Central memory CD8-positive, alpha-beta T cell (primary cell): ENCODE data around the gene PTPRM.

Experiments
- ATAC-seq: fragments of 150-1000 bp; cut with Tn5 transposase; replicated peaks from 2 replicates; pipeline ENCODE4 v1.10.0; 2022; ENCODE audit warnings: mild to moderate bottlenecking, moderate FRiP score, moderate number of reproducible peaks; ENCODE audit not compliant: poor library complexity, severe bottlenecking; ENCODE audit errors: extremely low read depth
- DNase-seq, 2 donors: peaks; one replicate each; pipeline ENCODE4 v3.0.0; 2021; ENCODE audit warnings: low spot score in 2 of 2
- H3K27ac Mint-ChIP-seq: one replicate; pipeline ENCODE4 v1.8.0; 2022; ENCODE audit warnings: low read depth, mild to moderate bottlenecking, moderate library complexity, mixed read lengths
- H3K27me3 Mint-ChIP-seq: one replicate; pipeline ENCODE4 v1.8.0; 2022; ENCODE audit warnings: mixed read lengths
- H3K36me3 Mint-ChIP-seq: one replicate; pipeline ENCODE4 v1.8.0; 2022; ENCODE audit warnings: mild to moderate bottlenecking, moderate library complexity, mixed read lengths; ENCODE audit not compliant: insufficient read depth
- H3K4me1 Mint-ChIP-seq: one replicate; pipeline ENCODE4 v1.8.0; 2022; ENCODE audit warnings: mixed read lengths
- H3K4me3 Mint-ChIP-seq: one replicate; pipeline ENCODE4 v1.8.0; 2022; ENCODE audit warnings: mild to moderate bottlenecking, moderate library complexity, mixed read lengths
- H3K9me3 Mint-ChIP-seq: one replicate; pipeline ENCODE4 v1.8.0; 2022; ENCODE audit warnings: mixed read lengths

The PTPRM gene

DNA sequence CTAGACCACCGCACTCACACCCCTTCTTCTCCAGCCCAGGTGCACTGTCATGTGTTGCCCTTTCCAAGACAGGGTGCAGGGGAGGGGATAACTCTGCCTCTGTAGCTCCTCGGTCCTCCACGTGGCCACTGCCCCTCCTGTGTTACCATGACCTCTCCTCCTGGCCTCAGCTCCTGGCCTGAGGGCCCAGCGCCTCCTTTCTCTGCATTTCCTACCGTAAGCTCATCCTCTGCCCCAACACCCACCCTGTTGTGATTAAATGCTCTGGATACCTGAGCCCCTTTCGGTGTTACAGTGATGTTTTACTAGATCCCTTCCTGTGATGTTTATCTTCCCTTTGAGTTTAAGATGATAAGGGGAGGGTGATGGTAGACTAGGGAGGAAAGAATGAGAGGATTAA, 242.3 kb downstream of the PTPRM start:
- H3K4me3 Mint-ChIP-seq, result no peak overlapping the region
- H3K9me3 Mint-ChIP-seq, result no peaks in the 10 kb centered on the region
- no peak overlapping the region for H3K27ac Mint-ChIP-seq
- peaks cover 2% of the 10 kb centered on the region for H3K36me3 Mint-ChIP-seq
- no peak for DNase-seq
- ATAC-seq, result no peak
- no peaks in the 10 kb centered on the region for H3K27me3 Mint-ChIP-seq
- H3K4me1 Mint-ChIP-seq, result no peaks in the 10 kb centered on the region

DNA sequence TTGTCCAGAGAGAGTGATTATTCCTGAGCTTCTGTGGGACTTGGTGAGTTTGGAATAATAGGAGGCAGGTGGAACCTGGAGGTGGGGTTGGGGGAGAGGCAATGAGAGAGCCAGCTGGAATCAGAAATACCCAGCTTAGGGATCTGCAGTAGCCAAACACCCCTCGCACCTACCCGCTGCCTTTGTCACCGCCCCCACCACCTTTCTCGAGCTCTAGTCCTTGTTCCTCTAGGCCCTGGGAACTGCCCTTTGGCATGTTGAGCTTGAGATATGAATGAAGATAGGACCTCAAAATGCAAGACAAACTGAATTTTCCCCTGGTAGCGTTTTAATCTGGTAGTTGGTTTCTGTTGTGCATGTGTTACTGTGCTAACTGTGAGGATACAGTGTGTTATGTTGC, 242.9 kb downstream of the PTPRM start:
- Mint-ChIP-seq H3K36me3 (peaks cover 2% of the 10 kb centered on the region), H3K4me1 (no peaks in the 10 kb centered on the region), H3K27ac (no peak overlapping the region), H3K4me3 (no peak overlapping the region), H3K9me3 (peaks cover 4% of the 10 kb centered on the region), H3K27me3 (no peaks in the 10 kb centered on the region)
- no peak for DNase-seq
- no peak for ATAC-seq

DNA sequence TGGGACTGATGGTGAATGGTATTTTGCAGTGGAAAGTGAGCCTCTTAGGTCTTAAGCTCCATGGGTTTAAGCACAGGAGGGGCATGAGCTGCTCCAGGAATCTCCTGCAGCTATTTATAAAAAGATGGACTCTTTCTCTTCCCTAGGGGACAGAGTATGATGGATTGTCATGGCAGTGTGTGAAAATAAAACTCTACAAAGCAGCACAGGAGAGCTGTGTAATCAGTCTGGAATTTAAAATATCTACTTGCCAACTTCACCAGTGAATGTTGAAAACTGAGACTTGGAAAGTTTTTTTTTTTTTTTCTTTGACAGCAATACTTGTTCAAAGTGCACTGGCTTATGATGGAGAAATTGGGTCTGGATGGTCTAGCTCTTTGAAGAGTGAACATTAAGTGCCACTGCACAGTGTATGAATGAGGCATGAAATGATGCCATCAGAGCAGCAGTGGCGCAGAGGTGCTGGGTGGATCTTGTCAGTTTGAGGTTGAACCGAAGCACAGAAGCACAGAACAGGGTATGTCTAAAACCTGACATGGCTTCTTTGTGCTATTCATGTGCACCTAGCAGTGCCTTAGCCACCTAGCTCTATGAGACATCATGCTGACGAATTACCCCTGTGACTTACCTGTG, 245.4 kb downstream of the PTPRM start:
- Mint-ChIP-seq H3K4me3 (no peak overlapping the region), H3K27me3 (no peaks in the 10 kb centered on the region), H3K4me1 (no peaks in the 10 kb centered on the region), H3K9me3 (peaks cover 13% of the 10 kb centered on the region), H3K27ac (no peak overlapping the region), H3K36me3 (no peaks in the 10 kb centered on the region)
- DNase-seq (no peak), ATAC-seq (no peak)

DNA sequence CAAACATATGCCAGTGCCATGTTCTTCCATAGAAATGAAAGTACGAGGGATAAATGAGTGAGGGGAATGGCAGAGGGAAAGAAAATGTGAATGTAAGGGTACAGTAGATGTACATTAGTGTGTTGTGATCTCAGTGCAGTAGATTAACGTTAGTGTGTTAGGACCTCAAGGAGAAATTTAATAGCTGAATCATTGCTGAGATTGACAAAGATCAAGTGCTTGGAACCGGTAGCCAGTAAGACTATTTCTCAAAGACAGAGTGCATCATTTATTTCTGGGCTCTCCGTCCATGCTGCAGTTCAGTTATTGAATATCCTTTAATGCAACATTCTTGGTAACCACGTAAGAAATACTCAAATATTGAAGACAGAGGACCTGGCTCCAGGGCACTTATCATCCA, 246.0 kb downstream of the PTPRM start:
- Mint-ChIP-seq H3K27ac (no peak overlapping the region), H3K27me3 (no peaks in the 10 kb centered on the region), H3K4me1 (peaks cover under 1% of the 10 kb centered on the region), H3K9me3 (peaks cover 13% of the 10 kb centered on the region), H3K36me3 (no peaks in the 10 kb centered on the region), H3K4me3 (no peak overlapping the region)
- DNase-seq (no peak), ATAC-seq (no peak)

DNA sequence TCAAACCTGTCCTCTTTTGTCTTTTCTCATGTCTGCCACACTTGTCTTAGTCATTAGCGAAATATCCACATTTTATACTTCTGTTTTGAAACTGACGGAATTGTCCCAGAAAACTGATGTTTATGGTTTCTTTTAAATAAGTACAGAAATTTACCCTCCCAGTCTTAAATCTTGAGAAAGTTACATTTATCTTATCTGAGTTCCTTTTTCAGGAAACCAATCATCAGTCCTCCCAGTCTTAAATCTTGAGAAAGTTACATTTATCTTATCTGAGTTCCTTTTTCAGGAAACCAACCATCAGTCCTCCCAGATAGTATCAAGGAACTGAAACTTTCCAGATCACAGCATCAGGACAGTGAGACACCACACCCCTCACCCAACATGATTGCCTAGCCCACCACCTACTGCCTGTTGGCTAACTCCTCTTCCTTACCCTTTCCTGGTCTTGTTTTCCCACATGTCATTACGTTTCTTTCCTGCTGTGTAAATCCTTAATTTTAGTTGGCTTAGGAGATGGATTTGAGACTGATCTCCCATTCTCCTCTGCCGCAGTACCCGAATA, 247.7 kb downstream of the PTPRM start:
- peaks cover 13% of the 10 kb centered on the region for H3K9me3 Mint-ChIP-seq
- no peaks in the 10 kb centered on the region for H3K27me3 Mint-ChIP-seq
- peaks cover 1% of the 10 kb centered on the region for H3K36me3 Mint-ChIP-seq
- no peak overlapping the region for H3K4me3 Mint-ChIP-seq
- DNase-seq (no peak), ATAC-seq (no peak)
- H3K27ac Mint-ChIP-seq, result no peak overlapping the region
- peaks cover 8% of the 10 kb centered on the region for H3K4me1 Mint-ChIP-seq

DNA sequence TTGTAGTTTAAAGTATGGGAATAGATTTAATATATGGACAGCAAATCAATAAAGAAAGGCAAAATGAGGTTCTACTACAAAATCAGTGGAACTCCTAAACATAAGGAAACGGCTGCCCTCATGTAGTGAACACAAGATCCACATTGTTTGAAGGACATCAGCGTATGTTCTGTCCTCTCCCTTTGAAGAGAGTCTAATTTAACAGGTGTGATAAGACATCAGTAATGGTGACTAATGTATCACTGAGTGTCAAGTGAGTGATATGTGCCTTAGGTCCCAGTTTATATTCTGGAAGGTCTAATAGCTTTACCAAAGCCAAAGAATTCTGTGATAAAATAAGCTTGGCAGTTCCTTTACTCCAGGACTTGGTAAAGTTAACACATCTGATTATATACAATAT, 248.7 kb downstream of the PTPRM start:
- H3K36me3 Mint-ChIP-seq, result peaks cover 1% of the 10 kb centered on the region
- no peaks in the 10 kb centered on the region for H3K27me3 Mint-ChIP-seq
- peaks cover 13% of the 10 kb centered on the region for H3K9me3 Mint-ChIP-seq
- peaks cover 8% of the 10 kb centered on the region for H3K4me1 Mint-ChIP-seq
- H3K4me3 Mint-ChIP-seq, result no peak overlapping the region
- no peak overlapping the region for H3K27ac Mint-ChIP-seq
- DNase-seq (no peak), ATAC-seq (no peak)

DNA sequence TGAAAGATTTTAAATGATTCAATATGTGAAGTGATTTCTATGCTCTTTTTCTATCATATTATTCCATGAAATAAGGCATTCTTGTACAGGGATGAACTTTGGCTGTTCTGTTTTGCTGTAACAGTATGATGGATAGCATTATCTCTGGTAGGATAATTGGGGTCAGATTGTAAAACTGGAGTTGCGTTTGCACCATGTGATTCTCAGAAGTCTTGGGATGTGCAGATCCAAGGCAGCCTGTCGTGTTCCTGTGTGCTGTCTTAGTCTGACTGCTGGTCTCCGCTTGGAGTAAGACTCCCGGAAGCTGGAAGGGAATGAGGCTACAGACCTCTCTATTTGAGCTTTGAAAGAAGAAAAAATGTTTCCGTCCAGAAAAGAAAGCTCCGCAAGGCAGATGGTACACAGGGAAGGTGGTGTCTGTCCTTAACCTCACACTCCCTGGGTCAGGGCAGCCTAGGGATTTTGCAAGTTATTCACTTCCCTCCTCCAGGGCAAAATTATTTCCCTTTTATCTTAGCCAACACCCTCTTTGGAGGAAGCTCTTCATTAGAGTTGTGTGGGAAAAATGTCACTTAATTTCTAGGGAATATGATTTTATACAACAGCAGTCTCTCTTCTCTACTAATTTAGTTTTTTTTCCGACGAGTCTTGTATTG, 250.6 kb downstream of the PTPRM start:
- DNase-seq (no peak), ATAC-seq (no peak)
- Mint-ChIP-seq H3K27me3 (no peaks in the 10 kb centered on the region), H3K9me3 (peaks cover 13% of the 10 kb centered on the region), H3K27ac (no peak overlapping the region), H3K4me3 (no peak overlapping the region), H3K36me3 (peaks cover 1% of the 10 kb centered on the region), H3K4me1 (peaks cover 8% of the 10 kb centered on the region)

DNA sequence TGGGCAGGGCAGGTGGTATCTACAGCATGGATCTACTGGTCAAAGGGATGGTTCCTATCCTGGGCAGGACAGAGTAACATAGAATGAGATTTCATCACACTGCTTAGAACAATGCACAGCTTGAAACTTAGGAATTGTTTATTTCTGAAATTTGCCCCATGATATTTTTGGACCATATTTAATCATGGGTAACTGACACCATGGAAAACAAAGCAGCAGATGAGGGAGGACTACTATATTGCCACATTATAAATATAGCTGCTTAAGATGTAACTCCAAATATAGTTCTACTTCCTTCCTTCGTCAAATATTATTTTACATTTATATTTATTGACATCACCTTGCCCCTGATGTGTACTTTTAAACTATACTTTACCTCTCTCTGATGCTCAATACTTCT, 254.7 kb downstream of the PTPRM start:
- peaks cover 1% of the 10 kb centered on the region for H3K36me3 Mint-ChIP-seq
- no peak overlapping the region for H3K4me3 Mint-ChIP-seq
- no peak for DNase-seq
- H3K9me3 Mint-ChIP-seq, result no peaks in the 10 kb centered on the region
- no peak for ATAC-seq
- peaks cover 8% of the 10 kb centered on the region for H3K4me1 Mint-ChIP-seq
- H3K27me3 Mint-ChIP-seq, result no peaks in the 10 kb centered on the region
- H3K27ac Mint-ChIP-seq, result no peak overlapping the region

DNA sequence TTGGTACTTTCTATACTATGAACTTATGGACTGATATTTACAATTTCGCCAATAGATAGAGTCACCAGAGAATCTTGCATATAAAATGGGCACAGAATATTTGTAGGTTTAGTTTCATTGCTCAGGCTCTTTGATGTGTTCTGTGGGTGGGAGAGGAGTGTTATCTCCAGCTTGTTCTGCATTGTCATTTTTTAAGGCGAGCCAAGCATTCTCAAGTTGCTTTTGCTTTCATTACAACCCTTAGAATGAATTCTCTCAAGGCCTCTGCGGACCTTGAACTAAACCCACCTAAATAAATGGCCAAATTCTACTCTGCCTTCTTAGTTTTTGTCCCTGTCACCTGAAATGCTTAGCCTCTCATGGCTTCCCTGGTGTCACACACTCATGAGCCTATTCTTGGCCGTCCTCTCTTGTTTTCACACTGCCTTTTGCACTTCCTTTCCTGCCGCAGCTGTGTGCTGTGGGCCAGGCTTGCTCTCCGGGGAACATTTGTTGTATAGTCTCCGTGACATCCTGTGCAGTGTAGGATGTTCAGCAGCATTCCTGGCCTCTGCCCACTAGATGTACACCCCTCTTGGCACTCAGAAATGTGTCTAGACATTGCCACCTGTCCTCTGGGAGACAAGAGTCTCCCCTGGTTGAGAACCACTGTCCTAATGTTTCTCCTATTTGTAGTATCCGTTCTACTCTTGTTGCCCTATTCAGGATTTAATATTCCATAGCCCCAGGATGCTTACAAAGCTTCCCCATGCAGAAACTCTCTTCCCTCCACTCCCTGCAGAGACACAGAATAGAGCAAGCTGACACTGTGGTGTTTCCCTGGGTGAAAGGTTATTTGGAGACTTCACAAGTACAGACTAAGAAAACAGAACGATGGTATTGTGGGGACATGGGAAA, 255.6 kb downstream of the PTPRM start:
- peaks cover 1% of the 10 kb centered on the region for H3K36me3 Mint-ChIP-seq
- DNase-seq, result no peak
- ATAC-seq, result peak; percentile 69
- H3K9me3 Mint-ChIP-seq, result no peaks in the 10 kb centered on the region
- H3K27me3 Mint-ChIP-seq, result no peaks in the 10 kb centered on the region
- H3K27ac Mint-ChIP-seq, result no peak overlapping the region
- H3K4me1 Mint-ChIP-seq, result peaks cover 8% of the 10 kb centered on the region
- no peak overlapping the region for H3K4me3 Mint-ChIP-seq

DNA sequence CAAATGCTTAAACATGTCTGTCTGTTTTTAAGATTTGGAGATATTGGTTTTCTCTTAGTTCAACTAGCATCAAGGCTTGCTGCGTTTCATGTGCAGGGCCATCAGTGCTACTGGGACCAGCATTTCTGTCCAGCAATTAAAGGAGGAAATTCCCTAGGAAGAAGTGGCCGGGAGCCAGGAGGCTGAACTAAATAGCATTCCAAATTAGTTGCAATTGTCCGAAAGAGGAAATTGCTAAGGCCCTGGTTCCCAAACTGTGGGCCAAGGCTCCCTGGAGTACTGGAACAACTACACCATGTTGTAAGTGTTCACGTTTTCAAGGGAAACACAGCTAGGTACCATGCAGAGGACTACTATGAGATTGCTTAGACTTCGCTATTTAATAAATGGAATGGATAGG, 257.9 kb downstream of the PTPRM start:
- no peak overlapping the region for H3K27ac Mint-ChIP-seq
- no peaks in the 10 kb centered on the region for H3K27me3 Mint-ChIP-seq
- H3K36me3 Mint-ChIP-seq, result no peaks in the 10 kb centered on the region
- H3K4me3 Mint-ChIP-seq, result no peak overlapping the region
- no peaks in the 10 kb centered on the region for H3K9me3 Mint-ChIP-seq
- DNase-seq (no peak), ATAC-seq (no peak)
- no peaks in the 10 kb centered on the region for H3K4me1 Mint-ChIP-seq

DNA sequence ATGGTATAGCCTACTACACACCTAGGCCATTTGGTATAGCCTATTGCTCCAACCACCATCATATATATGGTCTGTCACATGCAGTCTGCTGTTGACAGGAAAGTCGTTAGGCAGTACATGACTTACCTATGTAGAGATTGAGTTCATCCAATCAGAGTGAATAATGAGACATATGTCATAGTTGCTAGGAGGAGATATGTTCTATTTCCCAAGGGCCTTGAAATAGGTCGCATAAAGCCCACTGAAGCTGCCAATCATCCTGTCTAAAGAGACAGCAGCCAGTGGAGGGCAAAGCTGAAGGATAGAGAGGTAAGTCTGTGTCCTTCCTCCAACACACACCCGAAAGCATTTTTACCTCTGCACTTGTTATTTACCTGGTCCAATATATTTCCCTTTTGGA, 263.4 kb downstream of the PTPRM start:
- ATAC-seq, result peak; percentile 28
- H3K36me3 Mint-ChIP-seq, result no peaks in the 10 kb centered on the region
- no peak overlapping the region for H3K4me3 Mint-ChIP-seq
- H3K27ac Mint-ChIP-seq, result no peak overlapping the region
- DNase-seq, result no peak
- H3K9me3 Mint-ChIP-seq, result no peaks in the 10 kb centered on the region
- no peaks in the 10 kb centered on the region for H3K4me1 Mint-ChIP-seq
- no peaks in the 10 kb centered on the region for H3K27me3 Mint-ChIP-seq

DNA sequence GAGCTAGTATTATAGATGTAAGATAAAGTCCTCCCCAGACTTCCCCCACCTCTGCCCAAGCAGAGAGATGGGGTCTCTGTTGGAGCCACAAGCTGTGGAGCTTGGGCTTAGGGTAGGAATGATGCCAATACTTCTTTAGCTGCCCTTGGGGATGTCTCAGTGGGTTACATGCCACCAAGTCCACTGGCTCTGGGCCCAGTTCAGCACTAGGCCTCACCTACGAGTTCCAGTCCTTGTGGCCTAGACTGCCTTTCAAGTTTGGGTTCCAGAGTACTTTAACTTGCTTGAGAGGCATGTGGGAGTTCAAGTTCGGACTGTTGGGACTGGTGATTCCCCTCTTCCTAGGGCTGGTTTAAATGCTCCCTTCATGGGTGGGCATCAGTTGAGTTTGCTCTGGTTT, 272.4 kb downstream of the PTPRM start:
- ATAC-seq (no peak), DNase-seq (no peak)
- Mint-ChIP-seq H3K27ac (no peak overlapping the region), H3K36me3 (no peaks in the 10 kb centered on the region), H3K4me3 (no peak overlapping the region), H3K4me1 (no peaks in the 10 kb centered on the region), H3K27me3 (no peaks in the 10 kb centered on the region), H3K9me3 (peaks cover 11% of the 10 kb centered on the region)
